Prostate gland (tissue), 2 donors: ENCODE results near the gene MAT2B. TPM values are rescaled to one million over a fixed set of nuclear protein-coding genes. Genes with fewer than 3 reads are reported as not detected.
A peak's percentile ranks its signal among the peaks of the same experiment; 100 is the strongest.

Experiments used
- DNase-seq: peaks from one replicate; pipeline ENCODE4 v3.0.0-alpha.2; 2019; ENCODE audit warnings: low spot score
- H3K27ac ChIP-seq, 2 donors: fragments of 200-600 bp; sonication (generic); 2 replicates each; pipeline ENCODE4 v1.5.1; 2017 to 2019
- H3K27me3 ChIP-seq: fragments of 200-600 bp; sonication (generic); replicated peaks from 2 replicates; pipeline ENCODE4 v1.5.1; 2019; ENCODE audit not compliant: insufficient read depth
- H3K36me3 ChIP-seq, 2 donors: fragments of 200-600 bp; sonication (generic); 1 replicate in 1 of 2; 2 replicates in 1 of 2; pipeline versions ENCODE4 v1.5.1 to v1.8.1; 2017 to 2019
- H3K4me1 ChIP-seq: fragments of 200-600 bp; sonication (generic); replicated peaks from 2 replicates; pipeline ENCODE4 v1.5.1; 2019
- H3K4me3 ChIP-seq, 2 donors: fragments of 200-600 bp; sonication (generic); 2 replicates each; pipeline ENCODE4 v1.5.1; 2017 to 2019
- H3K9me3 ChIP-seq: fragments of 200-600 bp; sonication (generic); 2 replicates; pipeline ENCODE4 v1.5.1; 2017
- POLR2A ChIP-seq: fragments of 450-650 bp; IDR thresholded peaks from one replicate; pipeline ENCODE4 v1.6.1; 2016; ENCODE audit warnings: antibody characterized with exemption, mild to moderate bottlenecking
- POLR2AphosphoS5 ChIP-seq: sonication (generic); formaldehyde crosslinking; IDR thresholded peaks from one replicate; pipeline ENCODE4 v1.6.1; 2017; ENCODE audit warnings: antibody characterized with exemption
- WGBS: methylation state at CpG from one replicate; pipeline ENCODE4 v1.1.5; 2018; 5-methylcytosine and 5-hydroxymethylcytosine counted together
- intact Hi-C: fragments of 100-400 bp; cut with DNase I; formaldehyde crosslinking; loops from one replicate; pipeline ENCODE4 v1.14.2; 2022
- total RNA-seq, 2 donors: library from RNA; depleted of rRNA; stranded (reverse); fragments of >200 nt; gene quantifications; one replicate each; pipeline ENCODE4 v1.1.0, GENCODE V29; 2016
- TF ChIP-seq, protein P1 (sequence below), 4 experiments: fragments of 200-600 bp in 2 of 4; fragments of 450-650 bp in 2 of 4; sonication (generic) in 2 of 4; IDR thresholded peaks; 1 replicate in 3 of 4; 2 replicates in 1 of 4; pipeline ENCODE4 v1.5.1; 2016 to 2019; ENCODE audit warnings: antibody characterized with exemption in 4 of 4, mild to moderate bottlenecking in 2 of 4, moderate library complexity in 2 of 4

Gene MAT2B
- total RNA-seq, 2 donors from 2014 or later, result 53.9 to 68.5 TPM

DNA sequence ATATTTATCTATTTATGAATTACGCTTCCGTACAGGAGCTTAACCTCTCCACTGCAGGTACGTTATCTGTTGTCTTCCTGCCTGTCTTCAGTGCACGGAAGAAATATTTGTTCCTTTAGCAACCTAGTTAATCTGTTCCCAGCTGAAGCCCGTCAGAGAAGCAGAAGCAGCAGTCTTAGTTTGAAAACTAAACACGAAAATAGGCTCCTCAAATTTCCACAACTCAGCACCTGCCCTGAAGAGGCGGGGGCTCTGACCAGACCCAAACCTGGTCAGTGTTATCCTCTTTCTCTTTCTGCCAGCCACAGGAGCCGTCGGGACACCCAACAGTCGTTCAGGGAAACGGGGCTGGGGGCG, 46.0 kb upstream of the MAT2B start:
- Histone ChIP-seq H3K27ac (peak overlapping the region; percentile 93 to 94), H3K36me3 (no peaks in the 10 kb centered on the region), H3K9me3 (no peaks in the 10 kb centered on the region), H3K27me3 (no peaks in the 10 kb centered on the region), H3K4me1 (no peaks in the 10 kb centered on the region), H3K4me3 (peak overlapping the region; percentile 59 to 63)
- WGBS, result 2% methylated on average over 12 of the region's 12 CpGs
- intact Hi-C loops, result no loop called here
- DNase-seq, result no peak
- TF ChIP-seq, protein P1, sequence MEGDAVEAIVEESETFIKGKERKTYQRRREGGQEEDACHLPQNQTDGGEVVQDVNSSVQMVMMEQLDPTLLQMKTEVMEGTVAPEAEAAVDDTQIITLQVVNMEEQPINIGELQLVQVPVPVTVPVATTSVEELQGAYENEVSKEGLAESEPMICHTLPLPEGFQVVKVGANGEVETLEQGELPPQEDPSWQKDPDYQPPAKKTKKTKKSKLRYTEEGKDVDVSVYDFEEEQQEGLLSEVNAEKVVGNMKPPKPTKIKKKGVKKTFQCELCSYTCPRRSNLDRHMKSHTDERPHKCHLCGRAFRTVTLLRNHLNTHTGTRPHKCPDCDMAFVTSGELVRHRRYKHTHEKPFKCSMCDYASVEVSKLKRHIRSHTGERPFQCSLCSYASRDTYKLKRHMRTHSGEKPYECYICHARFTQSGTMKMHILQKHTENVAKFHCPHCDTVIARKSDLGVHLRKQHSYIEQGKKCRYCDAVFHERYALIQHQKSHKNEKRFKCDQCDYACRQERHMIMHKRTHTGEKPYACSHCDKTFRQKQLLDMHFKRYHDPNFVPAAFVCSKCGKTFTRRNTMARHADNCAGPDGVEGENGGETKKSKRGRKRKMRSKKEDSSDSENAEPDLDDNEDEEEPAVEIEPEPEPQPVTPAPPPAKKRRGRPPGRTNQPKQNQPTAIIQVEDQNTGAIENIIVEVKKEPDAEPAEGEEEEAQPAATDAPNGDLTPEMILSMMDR (IDR thresholded peaks at IDR 0.05), result no peak
- TF ChIP-seq POLR2AphosphoS5, result no peak
- TF ChIP-seq POLR2A, result no peak

DNA sequence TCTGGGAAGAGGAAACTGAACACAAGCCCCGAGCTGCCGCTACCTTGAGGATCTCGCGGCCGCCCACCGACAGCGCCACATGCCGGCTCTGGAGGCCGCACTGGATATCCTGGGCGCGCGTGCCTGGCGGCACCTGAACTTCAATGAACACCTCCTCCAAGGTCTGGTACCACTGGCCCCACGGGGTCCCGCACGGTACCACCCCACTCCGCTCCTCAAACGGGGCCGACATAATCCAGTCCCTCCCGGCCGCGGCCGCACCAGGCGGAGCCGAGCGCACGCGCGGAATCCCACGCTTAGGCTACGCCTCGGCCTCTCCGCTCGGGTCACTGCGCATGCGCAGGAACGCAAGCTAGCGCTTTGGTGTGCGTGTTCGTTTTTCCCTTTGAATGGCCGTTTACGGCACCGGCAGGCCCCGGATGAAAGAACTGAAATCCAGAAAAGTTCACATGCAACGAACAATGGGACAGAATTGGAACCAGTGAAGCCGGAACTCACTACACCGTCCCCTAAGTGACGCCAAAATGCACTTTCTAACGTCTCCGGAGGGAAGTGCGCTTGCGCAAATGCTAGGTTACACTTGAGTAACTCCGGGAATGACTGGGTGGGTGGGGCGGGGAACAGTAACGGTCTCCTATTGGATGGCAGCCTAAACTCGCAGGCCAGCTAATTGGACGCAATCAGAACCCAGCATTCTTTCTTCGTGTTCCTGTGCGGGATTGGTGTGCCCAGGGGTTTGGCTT, 45.4 kb upstream of the MAT2B start, which contains the start of gene NUDCD2:
NUDCD2 (minus strand) TSS at position 284 of the 743 bp plus-strand sequence; CDS start at position 232, 52 bp downstream.
- peak; percentile 96 for DNase-seq
- TF ChIP-seq POLR2A (peak; percentile 71), POLR2AphosphoS5 (peak; percentile 89)
- TF ChIP-seq, protein P1 (IDR thresholded peaks at IDR 0.05), result peak in 3 of 4 experiments; percentile 22 to 49 (median 24)
- Histone ChIP-seq H3K4me3 (peak within 1 kb of the TSS; percentile 59 to 63), H3K36me3 (no peaks in the 10 kb centered on the region), H3K4me1 (no peaks in the 10 kb centered on the region), H3K27ac (peak within 1 kb of the TSS; percentile 93 to 94), H3K27me3 (no peaks in the 10 kb centered on the region), H3K9me3 (no peaks in the 10 kb centered on the region)
- under 1% methylated on average over 49 of the region's 59 CpGs for WGBS
- intact Hi-C loops, result loop anchor here (1.0 kb wide), 1 partner anchor 43 kb away; no protein-coding TSS in a partner anchor

DNA sequence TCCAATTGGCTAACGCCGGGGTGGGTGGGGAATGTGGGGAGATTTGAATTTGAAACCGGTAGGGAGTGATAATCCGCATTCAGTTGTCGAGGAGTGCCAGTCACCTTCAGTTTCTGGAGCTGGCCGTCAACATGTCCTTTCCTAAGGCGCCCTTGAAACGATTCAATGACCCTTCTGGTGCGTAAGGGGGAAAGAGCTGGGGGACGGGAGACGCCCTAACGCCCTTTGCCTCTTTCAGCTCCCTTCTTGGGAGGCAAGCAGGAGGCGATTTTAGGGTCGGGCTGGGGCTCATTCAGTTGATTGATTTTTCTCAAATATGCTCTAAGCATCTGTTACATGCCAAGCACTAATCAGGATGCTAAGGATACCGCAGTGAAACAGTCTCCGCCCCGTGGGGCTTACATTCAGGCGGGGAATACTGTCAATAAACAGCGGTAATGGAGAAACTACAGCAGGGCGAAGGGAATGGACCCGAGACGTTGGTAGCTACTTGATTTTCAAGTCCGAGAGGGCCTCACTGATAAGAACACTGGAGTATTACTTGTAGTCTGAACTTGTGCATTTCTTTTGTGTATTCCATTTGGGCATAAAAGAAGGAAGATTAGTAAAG, 44.8 kb upstream of the MAT2B start, which contains the start of gene HMMR:
HMMR (plus strand) TSS at position 71 of the 610 bp plus-strand sequence; CDS start at position 132, 61 bp downstream.
- Histone ChIP-seq H3K9me3 (no peaks in the 10 kb centered on the region), H3K27ac (peak within 1 kb of the TSS; percentile 93 to 94), H3K4me1 (no peaks in the 10 kb centered on the region), H3K36me3 (no peaks in the 10 kb centered on the region), H3K27me3 (no peaks in the 10 kb centered on the region), H3K4me3 (peak within 1 kb of the TSS; percentile 59 to 63)
- intact Hi-C loops, result loop anchor here (1.0 kb wide), 1 partner anchor 43 kb away; no protein-coding TSS in a partner anchor
- TF ChIP-seq POLR2AphosphoS5 (no peak), POLR2A (no peak)
- TF ChIP-seq, protein P1 (IDR thresholded peaks at IDR 0.05), result peak in 1 of 4 experiments; percentile 5
- under 1% methylated on average over 23 of the region's 23 CpGs for WGBS
- DNase-seq, result no peak

DNA sequence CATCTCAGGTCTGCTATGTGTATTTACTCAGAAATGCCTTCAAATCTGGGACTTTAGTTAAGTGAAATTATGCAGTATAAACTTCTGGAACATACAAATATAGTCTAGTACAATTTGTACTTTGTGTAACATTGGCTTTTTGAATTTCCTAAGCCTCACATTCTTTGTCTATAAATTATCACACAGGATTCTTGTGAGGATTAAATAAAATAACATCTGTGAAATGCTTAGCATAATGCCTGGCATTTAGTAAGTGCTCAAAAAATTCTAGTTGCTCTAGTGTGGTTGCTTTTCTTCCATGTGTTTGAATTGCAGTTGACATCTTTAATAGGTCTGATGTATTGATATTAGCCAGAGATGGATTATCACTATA, 42.4 kb upstream of the MAT2B start:
- Histone ChIP-seq H3K4me3 (no peak overlapping the region), H3K36me3 (no peaks in the 10 kb centered on the region), H3K27ac (no peak overlapping the region), H3K27me3 (no peaks in the 10 kb centered on the region), H3K9me3 (no peaks in the 10 kb centered on the region), H3K4me1 (no peaks in the 10 kb centered on the region)
- DNase-seq, result no peak
- intact Hi-C loops, result no loop called here
- TF ChIP-seq POLR2A (no peak), POLR2AphosphoS5 (no peak)
- TF ChIP-seq, protein P1 (IDR thresholded peaks at IDR 0.05), result no peak
